DLD1 (cell line): ENCODE measurements around the gene NCCRP1.
"Not testable (repeated sequence)": the region's sequence is repeated elsewhere in the genome, so short reads cannot be mapped to it uniquely, and the experiment has no call there.

Source experiments
- in situ Hi-C: cut with HindIII; loops from 2 replicates; pipeline ENCODE4 v1.10.0; 2017; ENCODE audit warnings: low sequenced_read_pairs

The NCCRP1 gene

GRCh38 chr19:39205449-39205764 is 8.6 kb downstream of the NCCRP1 start:
- in situ Hi-C loops, result no loop called here

- in situ Hi-C loops, result no loop called here
Observed at GRCh38 chr19:39206122-39206521, 9.4 kb downstream of the NCCRP1 start.

GRCh38 chr19:39207293-39207836 is 10.6 kb downstream of the NCCRP1 start:
- in situ Hi-C loops, result no loop called here

- in situ Hi-C loops, result no loop called here
Observed at GRCh38 chr19:39208175-39208795, 11.5 kb downstream of the NCCRP1 start.

- in situ Hi-C loops, result no loop called here
Observed at GRCh38 chr19:39209196-39209595, 12.4 kb downstream of the NCCRP1 start.

- in situ Hi-C loops, result no loop called here
Observed at GRCh38 chr19:39211731-39212374, 15.1 kb downstream of the NCCRP1 start.

- in situ Hi-C loops, result no loop called here
Observed at GRCh38 chr19:39212375-39212742, 15.6 kb downstream of the NCCRP1 start.

GRCh38 chr19:39215323-39215722 is 18.6 kb downstream of the NCCRP1 start:
- in situ Hi-C loops, result not testable (repeated sequence)

- in situ Hi-C loops, result no loop called here
Observed at GRCh38 chr19:39217094-39217493, 20.3 kb downstream of the NCCRP1 start.

- in situ Hi-C loops, result no loop called here
Observed at GRCh38 chr19:39218230-39219007, 21.7 kb downstream of the NCCRP1 start.

- in situ Hi-C loops, result not testable (repeated sequence)
Observed at GRCh38 chr19:39219108-39219507, 22.3 kb downstream of the NCCRP1 start.

- in situ Hi-C loops, result no loop called here
Observed at GRCh38 chr19:39223703-39224279, 27.0 kb downstream of the NCCRP1 start.

- in situ Hi-C loops, result no loop called here
Observed at GRCh38 chr19:39224910-39225309, 28.1 kb downstream of the NCCRP1 start.

GRCh38 chr19:39230096-39230764 is 33.5 kb downstream of the NCCRP1 start:
- in situ Hi-C loops, result no loop called here

- in situ Hi-C loops, result no loop called here
Observed at GRCh38 chr19:39232708-39233107, 35.9 kb downstream of the NCCRP1 start.

GRCh38 chr19:39236527-39236926 is 39.8 kb downstream of the NCCRP1 start:
- in situ Hi-C loops, result no loop called here

- in situ Hi-C loops, result no loop called here
Observed at GRCh38 chr19:39237200-39238184, 40.7 kb downstream of the NCCRP1 start.

- in situ Hi-C loops, result no loop called here
Observed at GRCh38 chr19:39238209-39238608, 41.4 kb downstream of the NCCRP1 start.

GRCh38 chr19:39238944-39239343 is 42.2 kb downstream of the NCCRP1 start:
- in situ Hi-C loops, result no loop called here

- in situ Hi-C loops, result no loop called here
Observed at GRCh38 chr19:39240421-39240820, 43.7 kb downstream of the NCCRP1 start.
